ENCODE data around the gene ABCG4.
A peak's percentile ranks its signal among the peaks of the same experiment; 100 is the strongest.
"Not testable (repeated sequence)": the region's sequence is repeated elsewhere in the genome, so short reads cannot be mapped to it uniquely, and the experiment has no call there.

The ABCG4 gene

DNA sequence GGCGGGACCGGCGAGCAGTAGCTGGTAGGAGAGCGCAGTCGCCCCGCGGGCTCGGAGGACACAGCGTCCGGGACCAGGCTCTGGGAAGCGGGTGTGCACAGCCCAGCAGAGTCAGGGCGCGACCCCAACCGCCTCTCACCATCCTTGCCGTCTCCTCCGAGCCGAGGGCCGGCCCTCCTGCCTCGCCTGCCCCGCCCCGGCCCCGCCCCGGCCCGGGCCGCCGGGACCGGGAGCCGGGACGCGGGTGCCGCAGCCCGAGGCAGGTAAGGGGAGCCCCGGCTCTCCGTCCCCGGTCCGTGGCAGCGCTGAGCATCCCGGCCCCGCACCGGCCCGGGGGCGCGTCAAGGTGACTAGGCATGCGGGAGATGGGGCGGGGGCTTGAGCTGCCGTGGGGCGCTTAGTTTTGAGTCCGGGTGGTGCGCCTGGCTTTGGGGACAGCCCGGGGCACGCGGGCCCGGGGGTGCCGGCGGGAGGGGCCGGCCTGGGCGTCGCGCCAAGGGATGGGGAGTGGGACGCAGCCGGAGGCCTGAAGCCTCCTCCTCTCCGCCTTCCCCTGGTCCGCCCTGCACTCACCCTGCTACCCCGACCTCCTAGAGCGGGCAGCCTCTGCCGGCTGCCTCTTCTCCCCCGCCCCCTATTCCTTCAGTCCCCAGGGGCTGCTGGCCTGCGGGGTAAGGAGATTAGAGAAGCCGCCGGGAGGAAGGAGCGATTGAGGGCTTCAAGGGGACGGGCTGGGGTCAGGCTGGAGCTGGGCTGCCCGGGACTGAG, at the start of gene ABCG4:
Gene ABCG4 (plus strand): TSS at position 35 of the 768 bp plus-strand sequence. CDS start 914 bp downstream, outside the sequence.
- no peak for DNase-seq

DNA sequence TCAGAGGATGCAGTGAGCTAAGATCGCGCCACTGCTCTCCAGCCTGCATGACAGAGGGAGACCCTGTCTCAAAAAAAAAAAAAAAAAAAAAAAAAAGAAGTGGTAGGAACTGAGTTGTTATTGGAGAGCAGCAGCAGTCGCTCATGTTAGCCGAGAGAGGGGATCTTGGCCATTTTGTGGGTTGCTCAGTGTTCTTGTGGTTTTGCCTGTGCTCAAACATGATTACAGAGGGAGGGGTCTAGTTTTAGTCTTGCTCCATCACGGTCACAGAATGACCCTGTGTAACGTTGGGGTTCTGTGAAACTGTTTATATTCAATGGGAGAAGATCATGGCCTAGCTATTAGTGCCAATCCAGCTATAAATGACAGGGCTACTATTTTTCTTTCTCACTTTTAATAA, 49.1 kb upstream of the ABCG4 start:
- no peak for DNase-seq

DNA sequence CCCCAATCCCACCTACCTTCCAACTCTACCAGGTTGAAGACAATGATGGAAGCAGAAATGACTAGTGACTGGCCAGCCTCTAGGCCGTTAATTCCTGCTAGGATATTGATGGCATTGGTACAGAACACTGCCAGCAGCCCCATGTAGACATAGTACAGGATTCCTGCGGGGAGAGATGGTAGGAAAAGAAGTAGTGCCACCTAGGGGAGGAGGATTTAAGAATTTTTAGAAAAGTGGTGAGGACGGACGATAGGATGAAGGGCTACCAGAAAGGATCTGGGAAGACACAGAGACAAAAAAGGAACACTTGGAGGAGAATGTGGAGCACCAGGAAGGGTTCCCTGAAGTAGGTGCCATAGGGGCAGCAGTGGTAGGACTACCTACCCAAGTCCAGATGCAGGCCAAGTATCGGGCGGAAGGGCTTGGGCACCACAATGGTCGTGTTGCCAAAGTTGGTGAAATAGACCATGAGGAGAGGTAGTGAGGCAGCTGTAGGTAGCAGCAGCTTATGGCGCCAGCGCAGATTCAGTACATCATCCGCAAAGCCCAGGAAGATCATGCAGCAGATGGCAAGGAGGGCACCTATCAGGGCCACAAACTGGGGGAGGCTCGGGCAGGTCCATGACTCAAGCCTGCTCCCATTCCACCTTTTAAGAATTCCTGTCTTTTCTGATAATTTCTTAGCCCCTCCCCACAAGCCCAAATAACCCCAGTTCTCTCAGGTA, 48.4 kb upstream of the ABCG4 start:
- DNase-seq = peak; percentile 20

- DNase-seq = no peak
Measured at GRCh38 chr11:119100994-119101758, 47.7 kb upstream of the ABCG4 start.

GRCh38 chr11:119101759-119102423, 47.0 kb upstream of the ABCG4 start, which contains the start of gene DPAGT1:
Gene DPAGT1, minus strand, starts transcription at chr11:119101853. Its CDS starts 198 bp downstream, at chr11:119101655.
- DNase-seq = peak; percentile 99

- not testable (repeated sequence) for DNase-seq
Measured at GRCh38 chr11:119103161-119103664, 45.6 kb upstream of the ABCG4 start.

DNA sequence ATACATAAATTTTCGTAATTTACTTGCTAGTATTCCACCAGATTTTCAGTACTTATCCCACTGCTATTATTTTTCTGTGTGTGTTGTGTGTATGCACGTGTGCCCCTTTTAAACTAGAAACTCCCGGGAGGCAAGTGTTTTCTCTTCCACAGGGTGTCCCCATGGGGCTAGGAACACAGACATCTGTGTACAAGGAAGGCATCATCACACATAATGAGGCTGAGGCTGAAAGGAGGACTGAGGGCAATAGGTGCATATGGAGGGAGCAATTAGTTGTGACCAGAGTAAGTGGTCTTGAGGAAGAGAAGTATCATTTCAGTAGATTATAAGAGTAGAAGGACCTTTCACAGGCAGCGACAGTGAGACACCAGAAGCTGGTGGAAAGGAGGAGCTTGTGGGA, 45.1 kb upstream of the ABCG4 start:
- DNase-seq = no peak

DNA sequence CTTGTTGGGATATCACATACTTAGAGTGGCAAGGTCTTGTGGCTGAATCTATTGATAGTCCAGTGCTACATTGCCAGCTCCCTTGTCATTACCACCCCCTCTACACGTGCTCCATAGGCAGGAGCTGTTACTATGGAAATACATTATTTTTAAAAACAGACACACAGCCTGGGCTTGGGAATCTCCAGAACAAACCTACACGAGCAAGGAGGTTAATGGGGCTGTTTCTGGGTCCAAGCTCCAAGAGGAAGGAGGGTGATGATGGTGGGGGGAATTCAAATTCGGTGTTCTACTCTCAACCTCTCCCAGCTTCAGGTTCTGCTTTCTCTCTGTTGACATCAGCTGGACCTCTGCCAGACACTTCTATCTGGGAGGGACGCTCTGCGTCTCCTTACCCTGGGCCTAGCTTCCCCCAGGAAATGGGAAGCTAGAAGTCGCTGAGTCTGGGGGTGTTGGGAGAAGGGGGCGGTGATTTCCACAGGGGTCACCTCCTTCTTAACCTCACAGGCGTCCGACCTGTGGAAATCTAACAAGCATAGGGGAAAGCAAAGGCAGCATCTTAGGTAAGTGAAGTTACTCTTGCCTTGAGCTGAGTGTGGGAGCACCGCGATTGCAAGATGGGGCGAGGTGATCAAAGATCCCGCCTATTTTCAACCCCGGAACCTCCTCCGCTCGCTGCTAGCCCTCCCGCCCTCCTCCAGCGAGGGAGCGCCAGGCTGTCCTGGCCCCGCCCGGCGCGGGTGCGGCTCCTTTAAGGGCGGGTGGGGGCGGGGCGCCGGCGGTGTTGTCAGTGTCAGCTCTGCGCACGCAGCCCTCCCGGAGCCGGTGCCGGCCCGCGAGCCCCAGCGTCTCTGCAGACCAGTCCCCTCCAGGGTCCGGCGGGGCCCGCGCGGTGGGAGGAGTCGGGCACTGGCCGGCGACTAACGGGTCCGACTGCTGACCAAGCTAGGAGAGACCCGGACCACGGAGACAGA, 42.0 kb upstream of the ABCG4 start, which contains the start of gene C2CD2L:
Gene C2CD2L (plus strand): TSS at position 781 of the 974 bp plus-strand sequence. CDS start 398 bp downstream, outside the sequence.
- peak; percentile 85 for DNase-seq

DNA sequence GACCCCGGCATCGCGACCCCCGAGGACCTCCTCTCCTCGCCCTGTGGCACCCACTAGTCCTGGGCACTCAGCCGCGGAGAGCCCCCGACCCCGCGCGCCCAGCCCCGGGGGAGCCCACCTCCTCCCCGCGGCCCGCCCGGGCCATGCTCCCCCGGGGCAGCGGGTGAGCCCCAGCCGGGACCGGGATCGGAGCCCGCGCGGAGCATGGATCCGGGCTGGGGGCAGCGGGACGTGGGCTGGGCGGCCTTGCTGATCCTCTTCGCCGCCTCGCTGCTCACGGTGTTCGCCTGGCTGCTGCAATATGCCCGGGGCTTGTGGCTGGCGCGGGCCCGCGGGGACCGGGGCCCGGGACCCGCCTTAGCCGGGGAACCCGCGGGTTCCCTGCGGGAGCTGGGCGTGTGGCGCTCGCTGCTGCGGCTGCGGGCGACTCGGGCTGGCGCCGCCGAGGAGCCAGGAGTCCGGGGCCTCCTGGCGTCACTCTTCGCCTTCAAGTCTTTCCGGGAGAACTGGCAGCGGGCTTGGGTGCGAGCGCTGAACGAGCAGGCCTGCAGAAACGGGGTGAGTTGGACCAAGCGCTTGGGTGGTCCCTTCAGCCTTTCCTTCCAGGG, 41.2 kb upstream of the ABCG4 start:
- DNase-seq = no peak

GRCh38 chr11:119108146-119108856, 40.6 kb upstream of the ABCG4 start:
- DNase-seq = no peak

DNA sequence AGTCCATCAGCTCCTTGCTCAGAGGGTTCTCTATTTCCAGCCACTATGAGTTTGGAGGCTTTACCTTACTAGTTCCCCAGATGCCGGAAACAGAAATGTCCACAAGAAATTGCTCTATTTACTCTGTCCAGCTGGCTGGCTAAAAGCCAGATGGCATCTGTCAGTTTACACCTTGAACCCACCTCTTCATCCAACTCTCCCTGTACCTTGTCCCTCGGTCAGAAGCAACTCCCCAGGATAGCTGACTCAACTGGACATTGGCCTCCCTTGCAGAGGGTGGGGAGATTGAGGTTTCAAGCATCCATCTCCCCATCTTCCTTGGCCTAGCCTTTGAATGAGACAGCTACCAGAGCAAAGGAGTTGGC, 40.0 kb upstream of the ABCG4 start:
- no peak for DNase-seq

- no peak for DNase-seq
Measured at GRCh38 chr11:119109843-119110242, 39.0 kb upstream of the ABCG4 start.

DNA sequence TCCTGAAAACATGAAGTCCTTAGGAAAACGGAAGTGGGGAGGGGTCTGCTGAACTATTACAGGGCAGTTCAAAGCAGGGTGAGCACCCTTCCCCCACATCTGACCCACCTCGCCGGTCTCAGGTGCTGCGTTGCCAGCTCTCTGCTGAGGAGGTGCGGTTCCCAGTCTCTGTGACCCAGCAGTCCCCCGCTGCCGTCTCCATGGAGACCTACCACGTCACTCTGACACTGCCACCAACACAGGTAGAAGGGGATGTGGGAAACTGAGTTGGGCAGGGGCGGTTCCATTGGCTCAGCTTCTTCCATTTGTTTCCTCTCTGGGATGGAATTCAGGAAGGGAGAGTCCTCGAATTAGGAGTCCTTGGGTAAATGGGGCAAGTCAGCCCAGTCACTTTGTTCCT, 38.4 kb upstream of the ABCG4 start:
- DNase-seq = no peak

DNA sequence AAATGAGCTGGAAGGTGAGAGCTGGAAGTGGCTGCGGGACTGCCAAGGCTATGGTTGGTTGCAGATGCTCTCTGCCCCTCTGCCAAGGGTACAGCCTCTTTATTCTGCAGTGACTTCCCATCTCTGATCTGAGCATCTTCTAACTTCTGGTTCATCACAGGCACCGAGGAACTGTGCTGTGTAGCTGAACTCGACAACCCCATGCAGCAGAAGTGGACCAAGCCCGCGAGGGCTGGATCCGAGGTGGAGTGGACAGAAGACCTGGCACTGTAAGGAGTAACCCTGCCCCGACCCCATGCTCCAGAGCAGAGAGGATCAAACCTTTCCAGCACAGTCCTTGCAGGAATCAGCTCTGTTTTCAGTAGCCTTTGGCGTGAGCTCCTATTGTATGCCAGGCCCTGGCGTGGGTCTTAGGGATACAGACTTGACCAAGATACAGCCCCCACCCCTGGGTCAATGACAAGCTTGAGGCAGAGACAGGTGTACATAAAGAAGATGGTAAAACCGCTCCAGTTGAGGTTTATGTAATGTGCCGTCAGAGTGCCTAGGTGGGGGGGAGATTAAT, 37.4 kb upstream of the ABCG4 start:
- DNase-seq = no peak

DNA sequence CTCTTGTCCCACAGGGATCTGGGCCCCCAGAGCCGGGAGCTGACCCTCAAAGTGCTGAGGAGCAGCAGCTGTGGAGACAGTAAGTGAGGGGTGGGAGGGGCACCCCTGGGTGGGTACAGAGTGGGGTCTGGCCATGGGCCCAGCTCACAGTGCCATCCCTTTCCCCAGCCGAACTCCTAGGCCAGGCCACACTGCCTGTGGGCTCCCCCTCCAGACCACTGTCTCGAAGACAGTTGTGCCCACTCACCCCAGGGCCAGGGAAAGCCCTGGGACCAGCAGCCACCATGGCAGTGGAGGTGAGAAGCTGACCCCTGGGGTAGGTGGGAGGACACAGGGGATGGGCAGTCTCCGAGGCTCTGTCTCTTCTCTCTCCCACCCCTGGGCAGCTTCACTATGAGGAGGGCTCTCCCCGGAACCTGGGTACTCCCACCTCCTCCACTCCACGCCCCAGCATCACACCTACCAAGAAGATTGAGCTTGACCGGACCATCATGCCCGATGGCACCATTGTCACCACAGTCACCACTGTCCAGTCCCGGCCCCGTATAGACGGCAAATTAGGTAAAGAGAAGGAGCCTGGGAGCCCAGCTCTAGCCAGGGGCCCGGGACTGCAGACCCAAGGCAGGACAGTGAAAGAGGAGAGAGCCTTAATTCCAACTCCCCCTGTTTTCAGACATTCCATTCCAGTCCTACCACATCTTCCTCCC, 36.4 kb upstream of the ABCG4 start:
- DNase-seq = no peak

DNA sequence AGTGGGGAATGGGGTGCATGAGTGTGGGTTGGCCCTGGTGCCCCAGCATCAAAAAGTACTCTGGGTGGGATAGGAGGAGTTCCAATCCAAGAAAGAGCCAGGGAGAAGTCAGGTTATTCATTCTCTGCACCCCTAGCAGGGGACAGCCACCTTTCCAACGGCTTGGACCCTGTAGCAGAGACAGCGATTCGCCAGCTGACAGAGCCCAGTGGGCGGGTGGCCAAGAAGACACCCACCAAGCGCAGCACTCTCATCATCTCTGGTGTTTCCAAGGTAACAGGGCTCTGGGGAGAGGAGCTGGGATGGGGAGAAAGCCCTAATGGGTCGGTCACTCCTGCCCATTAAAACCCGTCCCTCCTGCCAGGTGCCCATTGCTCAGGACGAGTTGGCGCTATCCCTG, 35.1 kb upstream of the ABCG4 start:
- DNase-seq = no peak

- DNase-seq = no peak
Measured at GRCh38 chr11:119114351-119114750, 34.5 kb upstream of the ABCG4 start.

GRCh38 chr11:119115484-119116234, 33.2 kb upstream of the ABCG4 start:
- no peak for DNase-seq

DNA sequence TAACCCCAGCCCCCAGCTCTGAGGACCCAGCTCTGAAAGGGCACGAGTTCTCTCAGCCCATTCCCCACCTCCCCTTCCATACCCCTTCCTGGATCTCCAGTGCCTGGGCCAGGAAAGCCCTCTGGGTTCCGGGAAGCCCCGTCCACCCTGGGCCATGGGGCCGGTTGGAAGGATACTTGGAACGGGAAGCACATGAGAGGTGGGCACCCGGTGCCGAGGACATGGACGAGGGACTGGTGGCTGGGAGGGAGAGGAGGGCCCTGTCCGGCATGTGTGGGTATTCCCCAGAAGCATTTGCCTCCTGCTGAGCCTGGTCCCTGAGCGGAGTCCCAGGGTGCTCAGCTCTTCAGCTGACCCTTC, 32.6 kb upstream of the ABCG4 start:
- DNase-seq = no peak
